Fibroblast of lung (primary cell): ENCODE measurements around the gene ATP2B2.

Experiments used
- EZH2 ChIP-seq: IDR thresholded peaks from 2 replicates; pipeline ENCODE4 v1.5.1; 2012; ENCODE audit warnings: low read length, control low read depth, mild to moderate bottlenecking; ENCODE audit errors: missing control alignments
- TF ChIP-seq, protein P1 (sequence below), 2 donors: IDR thresholded peaks in 1 of 2; conservative IDR thresholded peaks in 1 of 2; 1 replicate in 1 of 2; 2 replicates in 1 of 2; pipeline ENCODE4 v1.5.1; 2011 to 2012; ENCODE audit warnings: low read length in 2 of 2, control low read depth in 1 of 2, inconsistent platforms in 1 of 2, low read depth in 1 of 2, mild to moderate bottlenecking in 1 of 2

DNA sequence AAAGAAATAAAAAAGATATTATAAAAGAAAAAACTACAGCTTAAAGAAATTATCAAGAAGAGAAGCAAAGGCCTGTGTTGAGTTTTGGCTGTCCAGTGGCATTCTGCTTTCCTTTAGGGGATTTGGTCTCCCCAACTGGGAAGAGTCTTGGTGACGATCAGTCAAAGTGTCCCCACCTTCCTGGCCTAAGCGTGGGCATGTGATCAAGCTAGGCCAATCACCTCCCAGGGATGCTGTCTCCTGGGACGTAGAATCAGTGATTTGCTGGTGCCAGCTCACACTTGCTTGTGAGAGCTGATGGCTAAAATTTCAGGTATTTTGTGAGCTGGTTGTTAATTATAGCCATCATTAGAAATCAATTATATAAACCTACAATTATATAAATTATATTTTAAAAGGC lies 69.5 kb downstream of the ATP2B2 start:
- TF ChIP-seq, protein P1, sequence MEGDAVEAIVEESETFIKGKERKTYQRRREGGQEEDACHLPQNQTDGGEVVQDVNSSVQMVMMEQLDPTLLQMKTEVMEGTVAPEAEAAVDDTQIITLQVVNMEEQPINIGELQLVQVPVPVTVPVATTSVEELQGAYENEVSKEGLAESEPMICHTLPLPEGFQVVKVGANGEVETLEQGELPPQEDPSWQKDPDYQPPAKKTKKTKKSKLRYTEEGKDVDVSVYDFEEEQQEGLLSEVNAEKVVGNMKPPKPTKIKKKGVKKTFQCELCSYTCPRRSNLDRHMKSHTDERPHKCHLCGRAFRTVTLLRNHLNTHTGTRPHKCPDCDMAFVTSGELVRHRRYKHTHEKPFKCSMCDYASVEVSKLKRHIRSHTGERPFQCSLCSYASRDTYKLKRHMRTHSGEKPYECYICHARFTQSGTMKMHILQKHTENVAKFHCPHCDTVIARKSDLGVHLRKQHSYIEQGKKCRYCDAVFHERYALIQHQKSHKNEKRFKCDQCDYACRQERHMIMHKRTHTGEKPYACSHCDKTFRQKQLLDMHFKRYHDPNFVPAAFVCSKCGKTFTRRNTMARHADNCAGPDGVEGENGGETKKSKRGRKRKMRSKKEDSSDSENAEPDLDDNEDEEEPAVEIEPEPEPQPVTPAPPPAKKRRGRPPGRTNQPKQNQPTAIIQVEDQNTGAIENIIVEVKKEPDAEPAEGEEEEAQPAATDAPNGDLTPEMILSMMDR (conservative IDR thresholded peaks at IDR 0.05 in 1 of 2, IDR thresholded peaks at IDR 0.05 in 1 of 2; ENCODE audit: low read depth in 1 of 2, low read length in 2 of 2), result no peak
- no peak for TF ChIP-seq EZH2
